Right cardiac atrium (tissue), 5 donors: ENCODE results near the gene BOD1L2. TPM values are rescaled to one million over a fixed set of nuclear protein-coding genes. Genes with fewer than 3 reads are reported as not detected.

Experiments used
- ATAC-seq, 2 donors: fragments of 200-7000 bp; cut with Tn5 transposase; one replicate each; pipeline versions ENCODE4 v1.8.0 to v1.9.1; 2020; ENCODE audit warnings: moderate library complexity in 2 of 2, mild to moderate bottlenecking in 1 of 2
- DNase-seq, 3 donors: peaks; one replicate each; pipeline ENCODE4 v3.0.0-alpha.2; 2020
- H3K27ac ChIP-seq: one replicate; pipeline ENCODE4 v1.5.1; 2013; ENCODE audit warnings: mild to moderate bottlenecking, low read length, control low read depth, moderate library complexity
- H3K27me3 ChIP-seq: one replicate; pipeline ENCODE4 v1.6.1; 2013; ENCODE audit not compliant: control insufficient read depth, insufficient read depth
- H3K4me1 ChIP-seq: one replicate; pipeline ENCODE4 v1.6.1; 2013; ENCODE audit warnings: low read length; ENCODE audit not compliant: control insufficient read depth, insufficient read depth
- H3K4me3 ChIP-seq: one replicate; pipeline ENCODE4 v1.5.1; 2013; ENCODE audit warnings: low read length, control low read depth
- H3K9me3 ChIP-seq: one replicate; pipeline ENCODE4 v1.6.1; 2013; ENCODE audit warnings: low read length; ENCODE audit not compliant: control insufficient read depth
- WGBS: extraction: QIAGEN DNeasy Blood & Tissue Kit; methylation state at CpG from one replicate; pipeline ENCODE4 v1.1.7; 2013; 5-methylcytosine and 5-hydroxymethylcytosine counted together
- intact Hi-C, 4 donors: fragments of 100-400 bp; cut with DNase I; formaldehyde crosslinking; loops; one replicate each; pipeline versions ENCODE4 v1.11.0 to v1.14.0; 2022 to 2023
- polyA plus RNA-seq: library from polyadenylated mRNA; stranded (reverse); fragments of 200-250 nt; gene quantifications from one replicate; pipeline ENCODE4 v1.2.3, GENCODE V29; 2013
- total RNA-seq, 4 donors: library from RNA; stranded (reverse); fragmentation: NEBNext Ultra II Directional; extraction: Animal tissue kit (Norgen Biotek cat#: 25700); gene quantifications; one replicate each; pipeline ENCODE4 v1.2.1, GENCODE V29; 2021
- donor health status: healthy with polysubstance abuse.
- donor health status: DM: no; HTN: yes; CAD: no.
- donor health status: DM: no; HTN: no; CAD: no.
- donor health status: DM: no; HTN: yes; CAD: no; lungs with severe emphysema.
- donor health status: DM: yes; HTN: yes; CAD: no.

Gene BOD1L2
- total and polyA plus RNA-seq, 5 donors: not detected

- H3K9me3 ChIP-seq: no peaks in the 10 kb centered on the region
- DNase-seq (no peak), ATAC-seq (no peak)
- intact Hi-C loops: no loop called here
- no peaks in the 10 kb centered on the region for H3K27me3 ChIP-seq
- H3K27ac ChIP-seq: no peak overlapping the region
- H3K4me1 ChIP-seq: no peaks in the 10 kb centered on the region
- H3K4me3 ChIP-seq: no peak overlapping the region
Observed at GRCh38 chr18:57131782-57132181, 15.1 kb upstream of the BOD1L2 start.

- WGBS: 17% methylated on average over 4 of the region's 4 CpGs
- H3K4me1 ChIP-seq: no peaks in the 10 kb centered on the region
- no peak overlapping the region for H3K4me3 ChIP-seq
- no peaks in the 10 kb centered on the region for H3K27me3 ChIP-seq
- DNase-seq (no peak), ATAC-seq (peak in 1 of 2 donors; percentile 25)
- intact Hi-C loops: no loop called here
- H3K9me3 ChIP-seq: no peaks in the 10 kb centered on the region
- H3K27ac ChIP-seq: no peak overlapping the region
Observed at GRCh38 chr18:57134618-57135135, 12.2 kb upstream of the BOD1L2 start.

GRCh38 chr18:57135699-57136098 lies 11.2 kb upstream of the BOD1L2 start:
- DNase-seq: no peak
- no peak for ATAC-seq
- intact Hi-C loops: no loop called here
- Histone ChIP-seq H3K4me3 (no peak overlapping the region), H3K4me1 (no peaks in the 10 kb centered on the region), H3K27me3 (no peaks in the 10 kb centered on the region), H3K9me3 (no peaks in the 10 kb centered on the region), H3K27ac (no peak overlapping the region)
- WGBS: 67% methylated on average over 4 of the region's 4 CpGs

GRCh38 chr18:57137847-57138246 lies 9.0 kb upstream of the BOD1L2 start:
- intact Hi-C loops: no loop called here
- 73% methylated on average over 3 of the region's 3 CpGs for WGBS
- no peaks in the 10 kb centered on the region for H3K4me1 ChIP-seq
- no peak overlapping the region for H3K27ac ChIP-seq
- ATAC-seq (no peak), DNase-seq (no peak)
- no peak overlapping the region for H3K4me3 ChIP-seq
- H3K27me3 ChIP-seq: no peaks in the 10 kb centered on the region
- H3K9me3 ChIP-seq: no peaks in the 10 kb centered on the region

DNA sequence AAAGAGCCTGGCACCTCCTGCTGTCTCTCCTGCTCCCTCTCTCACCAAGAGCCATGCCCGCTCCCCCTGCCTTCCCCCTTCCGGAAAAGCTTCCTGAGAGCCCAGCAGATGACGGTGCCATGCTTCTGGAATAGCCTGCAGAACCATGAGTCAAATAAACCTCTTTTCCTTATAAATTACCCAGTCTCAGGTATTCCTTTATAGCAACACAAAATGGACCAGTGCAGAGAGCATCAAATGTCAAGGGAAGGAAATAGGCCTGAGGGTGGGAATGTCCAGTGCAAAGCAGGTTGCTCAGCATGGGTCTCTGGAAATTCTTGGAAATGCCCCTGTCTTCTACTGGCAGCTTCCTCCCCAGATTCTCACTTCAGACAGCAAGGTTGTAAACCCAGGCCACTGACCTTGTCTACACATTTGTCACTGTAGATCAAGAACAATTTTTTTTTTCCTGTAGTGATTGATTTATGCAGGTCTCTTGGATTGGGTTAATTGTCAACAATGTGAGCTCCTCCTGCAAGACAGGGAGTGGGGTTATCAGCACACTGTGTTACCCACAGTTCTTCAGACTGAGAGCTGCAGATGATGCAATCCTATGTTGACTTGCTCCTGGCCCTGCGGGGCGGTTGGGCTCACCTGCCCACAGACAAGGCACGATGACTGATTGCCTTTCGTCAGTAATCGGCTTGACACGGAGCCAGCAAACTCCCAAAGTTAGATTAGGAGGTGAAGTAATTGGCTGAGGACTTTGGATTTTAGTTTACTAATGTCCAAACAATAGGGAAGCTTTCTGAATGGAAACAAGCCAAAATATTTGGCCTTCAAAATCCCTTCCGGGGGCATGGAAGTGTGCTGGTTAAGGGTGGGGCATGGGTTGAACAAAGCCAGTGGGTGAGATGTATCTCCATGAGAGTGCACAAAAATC lies 5.4 kb upstream of the BOD1L2 start:
- H3K4me1 ChIP-seq: no peaks in the 10 kb centered on the region
- no peak for DNase-seq
- H3K4me3 ChIP-seq: no peak overlapping the region
- no peak for ATAC-seq
- intact Hi-C loops: no loop called here
- no peaks in the 10 kb centered on the region for H3K9me3 ChIP-seq
- no peaks in the 10 kb centered on the region for H3K27me3 ChIP-seq
- 40% methylated on average over 10 of the region's 10 CpGs for WGBS
- H3K27ac ChIP-seq: no peak overlapping the region

GRCh38 chr18:57142324-57142723 lies 4.6 kb upstream of the BOD1L2 start:
- H3K27me3 ChIP-seq: no peaks in the 10 kb centered on the region
- no peak overlapping the region for H3K4me3 ChIP-seq
- ATAC-seq (no peak), DNase-seq (no peak)
- H3K4me1 ChIP-seq: no peaks in the 10 kb centered on the region
- no peak overlapping the region for H3K27ac ChIP-seq
- intact Hi-C loops: no loop called here
- H3K9me3 ChIP-seq: no peaks in the 10 kb centered on the region

DNA sequence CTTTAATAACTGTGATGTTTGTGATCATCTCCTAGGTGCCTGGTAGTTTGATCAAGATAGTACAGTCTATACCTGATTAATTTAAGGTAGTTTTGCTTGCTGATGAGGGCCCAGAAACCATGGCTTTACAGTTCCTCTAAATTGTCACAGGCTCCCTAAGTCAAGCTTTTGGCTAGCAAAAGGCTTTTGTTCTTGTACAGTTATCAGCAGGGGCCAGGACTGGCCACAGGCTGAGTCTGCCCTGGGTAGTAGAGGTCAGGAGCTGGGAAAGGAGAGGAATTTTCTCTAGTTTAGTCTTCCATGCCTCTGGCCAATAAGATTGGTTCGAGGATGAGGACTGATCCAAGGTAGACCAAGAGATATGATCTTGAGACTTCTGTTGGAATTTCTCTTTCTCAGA lies 3.6 kb upstream of the BOD1L2 start:
- no peaks in the 10 kb centered on the region for H3K9me3 ChIP-seq

GRCh38 chr18:57148263-57148662 lies 1.4 kb downstream of the BOD1L2 start:
- no peaks in the 10 kb centered on the region for H3K4me1 ChIP-seq
- intact Hi-C loops: no loop called here
- WGBS: 38% methylated on average over 1 of the region's 1 CpG
- no peaks in the 10 kb centered on the region for H3K27me3 ChIP-seq
- no peak for DNase-seq
- ATAC-seq: no peak
- no peak overlapping the region for H3K27ac ChIP-seq
- no peak overlapping the region for H3K4me3 ChIP-seq
- no peaks in the 10 kb centered on the region for H3K9me3 ChIP-seq

More for the DNA sequence above, 3.6 kb upstream of the BOD1L2 start:
- Histone ChIP-seq H3K4me1 (no peaks in the 10 kb centered on the region), H3K4me3 (no peak overlapping the region), H3K27me3 (no peaks in the 10 kb centered on the region), H3K27ac (no peak overlapping the region)
- intact Hi-C loops: no loop called here
- no peak for ATAC-seq
- WGBS: 76% methylated on average over 1 of the region's 1 CpG
- no peak for DNase-seq

DNA sequence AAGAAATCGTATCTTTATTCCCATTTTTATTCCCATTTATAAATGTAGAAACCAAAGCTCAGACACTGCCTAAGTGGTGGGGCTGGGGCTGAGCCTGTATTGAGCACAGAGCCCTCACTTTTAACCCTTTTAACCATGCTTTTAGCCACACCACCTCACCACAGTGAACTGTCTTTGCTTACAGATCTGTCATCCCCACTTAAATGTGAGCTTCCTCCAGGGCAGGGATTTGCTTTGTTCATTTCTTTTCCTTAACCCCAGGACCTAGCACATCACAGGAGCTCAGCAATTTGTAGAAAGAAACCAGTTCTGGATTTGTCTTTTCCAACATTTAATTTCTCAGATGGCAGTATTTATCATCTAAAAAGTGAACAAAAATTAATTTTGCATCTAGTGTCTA lies 2.2 kb downstream of the BOD1L2 start:
- Histone ChIP-seq H3K27me3 (no peaks in the 10 kb centered on the region), H3K4me3 (no peak overlapping the region), H3K9me3 (no peaks in the 10 kb centered on the region), H3K4me1 (no peaks in the 10 kb centered on the region), H3K27ac (no peak overlapping the region)
- ATAC-seq (no peak), DNase-seq (no peak)
- intact Hi-C loops: no loop called here
- WGBS: 78% methylated on average over 1 of the region's 1 CpG

DNA sequence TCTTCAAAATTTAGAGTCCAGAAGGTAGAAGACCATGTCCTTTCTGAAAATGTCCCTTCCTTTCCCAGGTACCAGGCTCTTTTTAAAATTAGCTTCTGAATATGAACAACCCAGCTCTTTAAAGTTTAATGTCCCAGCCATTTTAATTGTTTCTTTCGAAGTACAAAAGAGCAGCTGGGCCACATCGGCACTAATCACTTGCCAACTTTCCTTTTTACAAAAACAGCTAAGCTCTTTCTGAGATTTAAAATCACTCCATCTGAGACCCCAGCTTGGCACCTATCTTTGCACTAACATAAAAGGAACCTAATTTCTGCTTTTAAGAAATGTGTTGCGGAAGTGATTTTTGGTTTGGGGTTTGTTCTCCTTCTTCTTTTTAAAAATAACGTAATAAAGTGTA lies 2.6 kb downstream of the BOD1L2 start:
- DNase-seq: no peak
- Histone ChIP-seq H3K27me3 (no peaks in the 10 kb centered on the region), H3K4me1 (no peaks in the 10 kb centered on the region), H3K9me3 (no peaks in the 10 kb centered on the region), H3K27ac (no peak overlapping the region), H3K4me3 (no peak overlapping the region)
- WGBS: 57% methylated on average over 4 of the region's 4 CpGs
- no peak for ATAC-seq
- intact Hi-C loops: no loop called here

- intact Hi-C loops: no loop called here
- Histone ChIP-seq H3K27me3 (no peaks in the 10 kb centered on the region), H3K9me3 (no peaks in the 10 kb centered on the region), H3K4me3 (no peak overlapping the region), H3K27ac (no peak overlapping the region), H3K4me1 (no peaks in the 10 kb centered on the region)
- DNase-seq (no peak), ATAC-seq (no peak)
- 75% methylated on average over 7 of the region's 7 CpGs for WGBS
Observed at GRCh38 chr18:57150081-57150480, 3.2 kb downstream of the BOD1L2 start.
